Trophoblast cell (in vitro differentiated cells and primary cell): ENCODE results near the gene MAGI2.

Experiments
- DNase-seq, 2 donors: peaks; one replicate each; pipeline ENCODE4 v3.0.0-alpha.2; 2016
- H2AFZ ChIP-seq: 2 replicates; pipeline ENCODE4 v1.6.1; 2013; ENCODE audit warnings: low read length, moderate library complexity, mild to moderate bottlenecking; ENCODE audit not compliant: insufficient read depth, poor library complexity
- H2AK5ac ChIP-seq: 2 replicates; pipeline ENCODE4 v1.6.1; 2013; ENCODE audit warnings: mild to moderate bottlenecking, low read length
- H2BK120ac ChIP-seq: 2 replicates; pipeline ENCODE4 v1.6.1; 2013; ENCODE audit warnings: low read length, mild to moderate bottlenecking, moderate library complexity; ENCODE audit not compliant: insufficient read depth, poor library complexity
- H2BK12ac ChIP-seq: 2 replicates; pipeline ENCODE4 v1.6.1; 2013; ENCODE audit warnings: mild to moderate bottlenecking, low read length, moderate library complexity
- H2BK5ac ChIP-seq: 2 replicates; pipeline ENCODE4 v1.6.1; 2013; ENCODE audit warnings: low read length, low read depth, moderate library complexity, mild to moderate bottlenecking; ENCODE audit not compliant: poor library complexity
- H3K14ac ChIP-seq: 2 replicates; pipeline ENCODE4 v1.6.1; 2013; ENCODE audit warnings: mild to moderate bottlenecking, low read length
- H3K18ac ChIP-seq: 2 replicates; pipeline ENCODE4 v1.6.1; 2013; ENCODE audit warnings: mild to moderate bottlenecking, low read length
- H3K23ac ChIP-seq: 2 replicates; pipeline ENCODE4 v1.6.1; 2013; ENCODE audit warnings: low read length
- H3K27ac ChIP-seq: 2 replicates; pipeline ENCODE4 v1.5.1; 2013; ENCODE audit warnings: low read depth, mild to moderate bottlenecking, inconsistent platforms, low read length, moderate library complexity
- H3K27me3 ChIP-seq: 2 replicates; pipeline ENCODE4 v1.6.1; 2013; ENCODE audit warnings: inconsistent platforms, mild to moderate bottlenecking, low read length, moderate library complexity; ENCODE audit not compliant: insufficient read depth
- H3K36me3 ChIP-seq, 2 experiments: 1 replicate in 1 of 2; 2 replicates in 1 of 2; pipeline ENCODE4 v1.6.1; 2013; ENCODE audit warnings: low read length in 2 of 2, mild to moderate bottlenecking in 2 of 2, moderate library complexity in 1 of 2; ENCODE audit not compliant: insufficient read depth in 2 of 2, control insufficient read depth in 1 of 2
- H3K4ac ChIP-seq: 2 replicates; pipeline ENCODE4 v1.6.1; 2013; ENCODE audit warnings: low read depth, mild to moderate bottlenecking, low read length, moderate library complexity
- H3K4me1 ChIP-seq, 2 experiments: 1 replicate in 1 of 2; 2 replicates in 1 of 2; pipeline ENCODE4 v1.6.1; 2013; ENCODE audit warnings: low read length in 2 of 2, mild to moderate bottlenecking in 2 of 2, moderate library complexity in 1 of 2; ENCODE audit not compliant: insufficient read depth in 2 of 2, control insufficient read depth in 1 of 2
- H3K4me2 ChIP-seq: 2 replicates; pipeline ENCODE4 v1.6.1; 2013; ENCODE audit warnings: inconsistent platforms, mild to moderate bottlenecking, low read length, moderate library complexity
- H3K4me3 ChIP-seq: 2 replicates; pipeline ENCODE4 v1.5.1; 2013; ENCODE audit warnings: mild to moderate bottlenecking, low read depth, low read length, inconsistent platforms
- H3K79me1 ChIP-seq: one replicate; pipeline ENCODE4 v1.6.1; 2013; ENCODE audit warnings: low read length
- H3K79me2 ChIP-seq: 2 replicates; pipeline ENCODE4 v1.6.1; 2013; ENCODE audit warnings: low read length, mild to moderate bottlenecking; ENCODE audit not compliant: control insufficient read depth, insufficient read depth, poor library complexity
- H3K9ac ChIP-seq: 2 replicates; pipeline ENCODE4 v1.6.1; 2013; ENCODE audit warnings: mild to moderate bottlenecking, low read length
- H3K9me3 ChIP-seq: 2 replicates; pipeline ENCODE4 v1.6.1; 2013; ENCODE audit warnings: low read depth, mild to moderate bottlenecking, control low read depth, inconsistent platforms, low read length; ENCODE audit not compliant: insufficient read depth
- H4K12ac ChIP-seq: 2 replicates; pipeline ENCODE4 v1.6.1; 2013; ENCODE audit warnings: low read depth, mild to moderate bottlenecking, low read length, moderate library complexity
- H4K8ac ChIP-seq: 2 replicates; pipeline ENCODE4 v1.6.1; 2013; ENCODE audit warnings: low read depth, mild to moderate bottlenecking, low read length, moderate library complexity
- H4K91ac ChIP-seq: one replicate; pipeline ENCODE4 v1.6.1; 2013; ENCODE audit warnings: low read depth, mild to moderate bottlenecking, low read length, moderate library complexity
- WGBS: extraction: QIAGEN DNeasy Blood & Tissue Kit; methylation state at CpG from one replicate; pipeline ENCODE4 v1.1.7; 2013; ENCODE audit warnings: missing lambda C conversion rate; ENCODE audit not compliant: insufficient read length, insufficient coverage; ENCODE audit errors: extremely low coverage; 5-methylcytosine and 5-hydroxymethylcytosine counted together

The MAGI2 gene

GRCh38 chr7:78370936-78371335 is 1082.5 kb downstream of the MAGI2 start:
- no peak overlapping the region for H3K23ac ChIP-seq
- H3K4ac ChIP-seq = no peak overlapping the region
- H2AK5ac ChIP-seq = no peak overlapping the region
- no peak overlapping the region for H3K4me3 ChIP-seq
- H3K9ac ChIP-seq = no peak overlapping the region
- no peak overlapping the region for H2BK120ac ChIP-seq
- H2BK5ac ChIP-seq = no peak overlapping the region
- no peak overlapping the region for H4K8ac ChIP-seq
- H3K27me3 ChIP-seq = no peaks in the 10 kb centered on the region
- no peak overlapping the region for H3K4me2 ChIP-seq
- H3K9me3 ChIP-seq = no peaks in the 10 kb centered on the region
- no peaks in the 10 kb centered on the region for H3K79me1 ChIP-seq
- no peak overlapping the region for H3K14ac ChIP-seq
- H4K12ac ChIP-seq = no peak overlapping the region
- no peak overlapping the region for H4K91ac ChIP-seq
- no peak overlapping the region for H3K18ac ChIP-seq
- H2AFZ ChIP-seq = no peak overlapping the region
- H3K36me3 ChIP-seq = no peaks in the 10 kb centered on the region
- no peaks in the 10 kb centered on the region for H3K79me2 ChIP-seq
- H2BK12ac ChIP-seq = no peak overlapping the region
- no peak overlapping the region for H3K27ac ChIP-seq
- DNase-seq = no peak
- H3K4me1 ChIP-seq = no peaks in the 10 kb centered on the region

GRCh38 chr7:78368771-78369170 is 1084.7 kb downstream of the MAGI2 start:
- H3K27me3 ChIP-seq = no peaks in the 10 kb centered on the region
- H4K8ac ChIP-seq = no peak overlapping the region
- no peak overlapping the region for H4K12ac ChIP-seq
- no peak overlapping the region for H3K4me3 ChIP-seq
- H2BK5ac ChIP-seq = no peak overlapping the region
- no peaks in the 10 kb centered on the region for H3K36me3 ChIP-seq
- no peaks in the 10 kb centered on the region for H3K79me1 ChIP-seq
- no peaks in the 10 kb centered on the region for H3K79me2 ChIP-seq
- no peak overlapping the region for H2AK5ac ChIP-seq
- DNase-seq = no peak
- no peak overlapping the region for H2BK120ac ChIP-seq
- H2AFZ ChIP-seq = no peak overlapping the region
- H3K23ac ChIP-seq = no peak overlapping the region
- H4K91ac ChIP-seq = no peak overlapping the region
- no peaks in the 10 kb centered on the region for H3K9me3 ChIP-seq
- no peak overlapping the region for H3K27ac ChIP-seq
- H3K18ac ChIP-seq = no peak overlapping the region
- H3K14ac ChIP-seq = no peak overlapping the region
- no peak overlapping the region for H2BK12ac ChIP-seq
- WGBS = no CpG with 5 or more reads among the region's 2 CpGs
- H3K4me1 ChIP-seq = no peaks in the 10 kb centered on the region
- no peak overlapping the region for H3K4ac ChIP-seq
- no peak overlapping the region for H3K9ac ChIP-seq
- no peak overlapping the region for H3K4me2 ChIP-seq

- no peaks in the 10 kb centered on the region for H3K4me1 ChIP-seq
- no peak for DNase-seq
- no CpG with 5 or more reads among the region's 5 CpGs for WGBS
- H3K79me1 ChIP-seq = no peaks in the 10 kb centered on the region
- no peaks in the 10 kb centered on the region for H3K27me3 ChIP-seq
- H3K4me2 ChIP-seq = no peak overlapping the region
- no peak overlapping the region for H2BK5ac ChIP-seq
- no peak overlapping the region for H3K9ac ChIP-seq
- H3K18ac ChIP-seq = no peak overlapping the region
- H3K79me2 ChIP-seq = no peaks in the 10 kb centered on the region
- H2AFZ ChIP-seq = no peak overlapping the region
- no peak overlapping the region for H4K8ac ChIP-seq
- no peak overlapping the region for H4K91ac ChIP-seq
- H3K27ac ChIP-seq = no peak overlapping the region
- H3K23ac ChIP-seq = no peak overlapping the region
- no peak overlapping the region for H4K12ac ChIP-seq
- H3K4ac ChIP-seq = no peak overlapping the region
- H3K9me3 ChIP-seq = no peaks in the 10 kb centered on the region
- no peak overlapping the region for H2BK120ac ChIP-seq
- H3K4me3 ChIP-seq = no peak overlapping the region
- H2BK12ac ChIP-seq = no peak overlapping the region
- H3K36me3 ChIP-seq = no peaks in the 10 kb centered on the region
- no peak overlapping the region for H3K14ac ChIP-seq
- H2AK5ac ChIP-seq = no peak overlapping the region
Measured at GRCh38 chr7:78367280-78367773, 1086.1 kb downstream of the MAGI2 start.

GRCh38 chr7:78363866-78364265 is 1089.6 kb downstream of the MAGI2 start:
- H3K9me3 ChIP-seq = no peaks in the 10 kb centered on the region
- no peak overlapping the region for H3K9ac ChIP-seq
- no peak overlapping the region for H2BK12ac ChIP-seq
- H3K79me2 ChIP-seq = no peaks in the 10 kb centered on the region
- no peak overlapping the region for H4K12ac ChIP-seq
- H4K8ac ChIP-seq = no peak overlapping the region
- DNase-seq = no peak
- H3K23ac ChIP-seq = no peak overlapping the region
- no peak overlapping the region for H2BK5ac ChIP-seq
- H3K79me1 ChIP-seq = no peaks in the 10 kb centered on the region
- no CpG with 5 or more reads among the region's 4 CpGs for WGBS
- no peak overlapping the region for H3K27ac ChIP-seq
- H3K4me3 ChIP-seq = no peak overlapping the region
- H2AK5ac ChIP-seq = no peak overlapping the region
- H3K4me2 ChIP-seq = no peak overlapping the region
- no peak overlapping the region for H4K91ac ChIP-seq
- no peaks in the 10 kb centered on the region for H3K36me3 ChIP-seq
- no peaks in the 10 kb centered on the region for H3K4me1 ChIP-seq
- no peak overlapping the region for H2AFZ ChIP-seq
- H3K27me3 ChIP-seq = no peaks in the 10 kb centered on the region
- no peak overlapping the region for H3K18ac ChIP-seq
- no peak overlapping the region for H3K4ac ChIP-seq
- H2BK120ac ChIP-seq = no peak overlapping the region
- H3K14ac ChIP-seq = no peak overlapping the region
